HEK293 (cell line): ENCODE data around the gene ATXN10.

Experiments used
- HOXC10 ChIP-seq: sonication (generic); formaldehyde crosslinking; IDR thresholded peaks from 2 replicates; pipeline ENCODE4 v1.8.1; 2023; ENCODE audit warnings: mild to moderate bottlenecking, missing genetic modification reagents
- ZNF24 ChIP-seq: fragments of 450-650 bp; formaldehyde crosslinking; IDR thresholded peaks from 2 replicates; pipeline ENCODE4 v1.5.1; 2016; ENCODE audit warnings: missing biosample characterization, missing genetic modification characterization
- TF ChIP-seq, protein P1 (sequence below): fragments of 450-650 bp; formaldehyde crosslinking; IDR thresholded peaks from 2 replicates; pipeline ENCODE4 v1.5.1; 2016; ENCODE audit warnings: missing biosample characterization, missing genetic modification characterization

GRCh38 chr22:45787759-45788158 is 116.1 kb downstream of the ATXN10 start:
- no peak for TF ChIP-seq HOXC10 (CRISPR knock-in tag)
- TF ChIP-seq, protein P1, sequence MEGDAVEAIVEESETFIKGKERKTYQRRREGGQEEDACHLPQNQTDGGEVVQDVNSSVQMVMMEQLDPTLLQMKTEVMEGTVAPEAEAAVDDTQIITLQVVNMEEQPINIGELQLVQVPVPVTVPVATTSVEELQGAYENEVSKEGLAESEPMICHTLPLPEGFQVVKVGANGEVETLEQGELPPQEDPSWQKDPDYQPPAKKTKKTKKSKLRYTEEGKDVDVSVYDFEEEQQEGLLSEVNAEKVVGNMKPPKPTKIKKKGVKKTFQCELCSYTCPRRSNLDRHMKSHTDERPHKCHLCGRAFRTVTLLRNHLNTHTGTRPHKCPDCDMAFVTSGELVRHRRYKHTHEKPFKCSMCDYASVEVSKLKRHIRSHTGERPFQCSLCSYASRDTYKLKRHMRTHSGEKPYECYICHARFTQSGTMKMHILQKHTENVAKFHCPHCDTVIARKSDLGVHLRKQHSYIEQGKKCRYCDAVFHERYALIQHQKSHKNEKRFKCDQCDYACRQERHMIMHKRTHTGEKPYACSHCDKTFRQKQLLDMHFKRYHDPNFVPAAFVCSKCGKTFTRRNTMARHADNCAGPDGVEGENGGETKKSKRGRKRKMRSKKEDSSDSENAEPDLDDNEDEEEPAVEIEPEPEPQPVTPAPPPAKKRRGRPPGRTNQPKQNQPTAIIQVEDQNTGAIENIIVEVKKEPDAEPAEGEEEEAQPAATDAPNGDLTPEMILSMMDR (tag by site-specific recombination) = no peak
- no peak for TF ChIP-seq ZNF24
